Uterus (tissue), 2 donors: ENCODE results near the gene MUC21.

ENCODE experiments used
- CTCF ChIP-seq, 4 experiments: fragments of 200-600 bp in 2 of 4; fragments of 450-650 bp in 2 of 4; sonication (generic) in 2 of 4; IDR thresholded peaks; one replicate each; pipeline ENCODE4 v1.5.1; 2016 to 2019; ENCODE audit warnings: antibody characterized with exemption in 4 of 4, mild to moderate bottlenecking in 2 of 4, moderate library complexity in 1 of 4
- POLR2A ChIP-seq, 2 donors: fragments of 450-650 bp; IDR thresholded peaks; one replicate each; pipeline ENCODE4 v1.6.1; 2016; ENCODE audit warnings: antibody characterized with exemption in 2 of 2, mild to moderate bottlenecking in 1 of 2, moderate library complexity in 1 of 2

- TF ChIP-seq CTCF (IDR thresholded peaks at IDR 0.05) (no peak), POLR2A (IDR thresholded peaks at IDR 0.05) (no peak)
These were observed 31.5 kb upstream of the MUC21 start for GRCh38 chr6:30951907-30952469.
